ENCODE results near the gene SPSB4. TPM values are rescaled to one million over a fixed set of nuclear protein-coding genes. Genes with fewer than 3 reads are reported as not detected.

Gene SPSB4
- total and polyA plus RNA-seq, 2 donors (not counting 1 experiment from before 2014, with no cell fraction given), result not detected

DNA sequence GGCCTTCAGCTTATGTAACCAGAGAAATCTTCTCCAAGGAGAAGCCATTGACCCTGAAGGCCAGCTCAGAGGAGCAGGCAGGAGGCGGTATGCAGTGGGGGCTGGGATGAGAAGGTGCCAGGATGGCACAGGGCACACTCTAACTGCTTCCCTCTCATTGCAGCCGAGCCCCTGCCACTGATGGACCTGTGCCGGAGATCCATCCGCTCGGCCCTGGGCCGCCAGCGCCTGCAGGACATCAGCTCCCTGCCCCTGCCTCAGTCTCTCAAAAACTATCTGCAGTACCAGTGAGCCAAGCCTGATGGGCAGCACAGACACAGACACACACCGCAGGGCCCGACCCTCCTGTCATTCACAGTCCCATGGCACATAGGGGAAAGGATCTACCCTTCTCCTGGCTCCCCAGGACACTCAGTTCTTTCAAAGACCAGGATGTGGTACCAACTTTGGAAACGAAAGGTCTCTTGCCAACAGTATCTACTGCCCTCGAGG lies 95.9 kb downstream of the SPSB4 start:
- Histone ChIP-seq H2AFZ (ENCODE audit: low read length) (no peak overlapping the region), H3K4me1 (ENCODE audit: control insufficient read depth, extremely low read depth, insufficient read depth, low read length) (no peaks in the 10 kb centered on the region), H3K4me3 (replicated peaks in 1 of 4; ENCODE audit: control extremely low read depth in 1 of 4, insufficient read depth in 1 of 4, low read depth in 3 of 4, low read length in 4 of 4) (no peak overlapping the region), H3K9me3 (ENCODE audit: control insufficient read depth, insufficient read depth, low read depth, low read length) (no peaks in the 10 kb centered on the region), H3K27me3 (ENCODE audit: control insufficient read depth, insufficient read depth, low read length) (no peaks in the 10 kb centered on the region), H3K4me2 (ENCODE audit: extremely low read depth, insufficient read depth, low read length) (no peak overlapping the region), H3K9ac (ENCODE audit: insufficient read depth, low read length) (no peak overlapping the region), H3K27ac (ENCODE audit: insufficient read depth, low read length) (no peak overlapping the region), H3K36me3 (ENCODE audit: control insufficient read depth, insufficient read depth, low read length) (no peaks in the 10 kb centered on the region), H3K79me2 (ENCODE audit: control insufficient read depth, insufficient read depth, low read length) (no peaks in the 10 kb centered on the region), H4K20me1 (ENCODE audit: control insufficient read depth, extremely low read depth, insufficient read depth, low read length) (no peaks in the 10 kb centered on the region)
- no peak for TF ChIP-seq EZH2 (IDR thresholded peaks at IDR 0.05; ENCODE audit: low read length, missing control alignments)
- TF ChIP-seq, protein P1, sequence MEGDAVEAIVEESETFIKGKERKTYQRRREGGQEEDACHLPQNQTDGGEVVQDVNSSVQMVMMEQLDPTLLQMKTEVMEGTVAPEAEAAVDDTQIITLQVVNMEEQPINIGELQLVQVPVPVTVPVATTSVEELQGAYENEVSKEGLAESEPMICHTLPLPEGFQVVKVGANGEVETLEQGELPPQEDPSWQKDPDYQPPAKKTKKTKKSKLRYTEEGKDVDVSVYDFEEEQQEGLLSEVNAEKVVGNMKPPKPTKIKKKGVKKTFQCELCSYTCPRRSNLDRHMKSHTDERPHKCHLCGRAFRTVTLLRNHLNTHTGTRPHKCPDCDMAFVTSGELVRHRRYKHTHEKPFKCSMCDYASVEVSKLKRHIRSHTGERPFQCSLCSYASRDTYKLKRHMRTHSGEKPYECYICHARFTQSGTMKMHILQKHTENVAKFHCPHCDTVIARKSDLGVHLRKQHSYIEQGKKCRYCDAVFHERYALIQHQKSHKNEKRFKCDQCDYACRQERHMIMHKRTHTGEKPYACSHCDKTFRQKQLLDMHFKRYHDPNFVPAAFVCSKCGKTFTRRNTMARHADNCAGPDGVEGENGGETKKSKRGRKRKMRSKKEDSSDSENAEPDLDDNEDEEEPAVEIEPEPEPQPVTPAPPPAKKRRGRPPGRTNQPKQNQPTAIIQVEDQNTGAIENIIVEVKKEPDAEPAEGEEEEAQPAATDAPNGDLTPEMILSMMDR (conservative IDR thresholded peaks at IDR 0.05 in 1 of 2, IDR thresholded peaks at IDR 0.05 in 1 of 2; ENCODE audit: low read depth in 1 of 2, low read length in 2 of 2), result no peak
- DNase-seq (ENCODE audit: low read depth in 2 of 2), result no peak

DNA sequence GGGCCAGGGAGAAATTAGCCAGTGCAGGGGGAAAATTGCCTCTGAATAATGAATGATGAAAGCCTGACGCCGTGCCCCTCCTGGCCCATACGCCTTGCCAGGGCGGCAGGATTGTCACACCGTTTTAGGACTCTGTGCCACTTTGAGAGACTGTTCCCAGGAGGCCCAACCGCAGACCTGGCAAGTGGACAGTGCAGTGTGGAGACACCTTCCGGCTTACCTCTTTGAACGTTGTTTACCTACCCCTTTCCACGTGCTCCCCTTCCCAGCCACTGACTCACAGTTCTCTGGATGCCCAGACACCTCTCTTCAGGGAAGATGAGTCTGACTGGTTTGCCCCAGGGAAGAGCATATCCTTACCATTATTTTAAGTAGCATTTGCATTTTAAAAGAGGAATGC lies 96.5 kb downstream of the SPSB4 start:
- no peak overlapping the region for H3K4me2 ChIP-seq (ENCODE audit: extremely low read depth, insufficient read depth, low read length)
- H3K9ac ChIP-seq (ENCODE audit: insufficient read depth, low read length), result no peak overlapping the region
- DNase-seq (ENCODE audit: low read depth in 2 of 2), result no peak
- no peaks in the 10 kb centered on the region for H3K36me3 ChIP-seq (ENCODE audit: control insufficient read depth, insufficient read depth, low read length)
- no peaks in the 10 kb centered on the region for H3K79me2 ChIP-seq (ENCODE audit: control insufficient read depth, insufficient read depth, low read length)
- TF ChIP-seq, protein P1 (conservative IDR thresholded peaks at IDR 0.05 in 1 of 2, IDR thresholded peaks at IDR 0.05 in 1 of 2; ENCODE audit: low read depth in 1 of 2, low read length in 2 of 2), result no peak
- no peak for TF ChIP-seq EZH2 (IDR thresholded peaks at IDR 0.05; ENCODE audit: low read length, missing control alignments)
- H3K27me3 ChIP-seq (ENCODE audit: control insufficient read depth, insufficient read depth, low read length), result no peaks in the 10 kb centered on the region
- no peaks in the 10 kb centered on the region for H3K9me3 ChIP-seq (ENCODE audit: control insufficient read depth, insufficient read depth, low read depth, low read length)
- no peaks in the 10 kb centered on the region for H4K20me1 ChIP-seq (ENCODE audit: control insufficient read depth, extremely low read depth, insufficient read depth, low read length)
- no peaks in the 10 kb centered on the region for H3K4me1 ChIP-seq (ENCODE audit: control insufficient read depth, extremely low read depth, insufficient read depth, low read length)
- H3K4me3 ChIP-seq (replicated peaks in 1 of 4; ENCODE audit: control extremely low read depth in 1 of 4, insufficient read depth in 1 of 4, low read depth in 3 of 4, low read length in 4 of 4), result no peak overlapping the region
- no peak overlapping the region for H3K27ac ChIP-seq (ENCODE audit: insufficient read depth, low read length)
- H2AFZ ChIP-seq (ENCODE audit: low read length), result no peak overlapping the region

DNA sequence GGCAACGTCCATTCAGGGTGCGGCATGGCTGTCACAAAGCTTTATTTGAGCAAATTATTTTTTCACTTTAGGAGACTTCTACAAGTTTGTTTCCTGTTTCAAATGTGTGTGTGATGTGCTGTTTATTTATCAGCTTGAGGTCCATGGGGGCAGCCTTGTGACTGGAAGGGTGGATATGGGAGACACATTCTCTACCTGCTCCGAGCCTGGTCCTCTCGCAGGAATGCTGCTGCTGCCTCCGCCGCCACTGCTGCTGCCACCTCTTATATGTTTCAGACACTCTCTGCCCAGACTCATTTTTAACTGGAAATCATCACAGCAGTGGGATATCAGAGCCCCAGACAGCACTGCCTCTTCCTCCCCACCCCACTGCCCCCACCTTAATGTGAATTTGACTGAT lies 97.0 kb downstream of the SPSB4 start:
- no peaks in the 10 kb centered on the region for H3K36me3 ChIP-seq (ENCODE audit: control insufficient read depth, insufficient read depth, low read length)
- H4K20me1 ChIP-seq (ENCODE audit: control insufficient read depth, extremely low read depth, insufficient read depth, low read length), result no peaks in the 10 kb centered on the region
- H2AFZ ChIP-seq (ENCODE audit: low read length), result no peak overlapping the region
- H3K9me3 ChIP-seq (ENCODE audit: control insufficient read depth, insufficient read depth, low read depth, low read length), result no peaks in the 10 kb centered on the region
- DNase-seq (ENCODE audit: low read depth in 2 of 2), result no peak
- no peak overlapping the region for H3K27ac ChIP-seq (ENCODE audit: insufficient read depth, low read length)
- H3K4me2 ChIP-seq (ENCODE audit: extremely low read depth, insufficient read depth, low read length), result no peak overlapping the region
- H3K9ac ChIP-seq (ENCODE audit: insufficient read depth, low read length), result no peak overlapping the region
- H3K79me2 ChIP-seq (ENCODE audit: control insufficient read depth, insufficient read depth, low read length), result no peaks in the 10 kb centered on the region
- no peaks in the 10 kb centered on the region for H3K27me3 ChIP-seq (ENCODE audit: control insufficient read depth, insufficient read depth, low read length)
- H3K4me3 ChIP-seq (replicated peaks in 1 of 4; ENCODE audit: control extremely low read depth in 1 of 4, insufficient read depth in 1 of 4, low read depth in 3 of 4, low read length in 4 of 4), result no peak overlapping the region
- TF ChIP-seq, protein P1 (conservative IDR thresholded peaks at IDR 0.05 in 1 of 2, IDR thresholded peaks at IDR 0.05 in 1 of 2; ENCODE audit: low read depth in 1 of 2, low read length in 2 of 2), result no peak
- no peak for TF ChIP-seq EZH2 (IDR thresholded peaks at IDR 0.05; ENCODE audit: low read length, missing control alignments)
- H3K4me1 ChIP-seq (ENCODE audit: control insufficient read depth, extremely low read depth, insufficient read depth, low read length), result no peaks in the 10 kb centered on the region
